HG02588 (cell line): Measurements from ENCODE around the gene ARF3.

Experiments used
- ATAC-seq: cut with Tn5 transposase; IDR thresholded peaks from one replicate; pipeline ENCODE4 v1.9.1; 2021; ENCODE audit warnings: mild to moderate bottlenecking, moderate library complexity; ENCODE audit not compliant: unreplicated experiment

ARF3 gene

DNA sequence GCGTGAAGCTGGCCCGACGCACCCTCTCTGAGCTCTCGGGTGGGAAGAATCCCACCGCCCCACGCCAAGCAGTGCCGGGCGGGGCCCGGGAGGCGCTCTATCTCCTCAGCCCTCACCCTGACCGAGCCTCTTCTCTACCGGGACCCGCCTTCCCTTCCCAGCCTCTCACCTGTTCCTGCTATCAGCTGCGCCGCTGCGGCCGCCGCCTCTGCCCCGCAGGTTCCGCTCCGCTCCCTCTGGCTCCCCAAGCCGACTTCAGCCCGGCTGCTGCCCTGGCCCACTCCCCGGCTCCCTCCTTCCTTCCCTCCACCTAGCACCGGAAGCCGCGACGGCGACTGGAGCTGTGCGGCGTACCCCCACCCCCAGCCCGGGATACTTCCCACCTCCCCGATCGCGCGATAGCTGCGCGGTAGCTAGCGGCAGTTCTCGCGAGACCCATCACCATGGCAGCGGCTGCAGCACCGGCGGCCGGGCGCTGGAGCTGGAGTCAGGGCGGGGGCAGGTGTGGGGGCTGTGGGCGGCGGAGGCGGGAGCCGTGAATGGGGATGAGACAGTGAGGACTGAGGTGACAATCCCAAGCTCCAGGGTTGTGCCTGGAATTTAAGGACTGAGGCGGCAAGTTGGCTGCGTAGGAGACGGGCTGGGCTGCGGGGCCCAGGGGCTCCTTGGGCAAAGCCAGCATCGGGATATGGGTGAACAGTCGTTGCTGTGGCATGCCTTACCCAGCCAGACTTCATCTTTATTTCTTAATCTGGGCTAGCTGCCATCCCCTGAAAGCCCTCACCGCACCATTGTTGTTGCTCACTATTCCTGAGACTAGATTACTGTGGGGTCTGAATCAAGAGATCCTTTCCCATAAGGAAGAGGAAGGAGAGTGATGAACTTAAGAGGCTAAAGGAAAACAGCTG is at the start of gene ARF3:
Gene ARF3, minus strand, starts transcription at position 347 of the 908 bp plus-strand sequence. CDS start 16,392 bp downstream, outside the sequence.
- ATAC-seq = peak; percentile 92

- ATAC-seq = no peak
These were observed 43.1 kb upstream of the ARF3 start for GRCh38 chr12:49000346-49000745.

GRCh38 chr12:48999371-49000131 is 42.3 kb upstream of the ARF3 start, which contains the start of gene DDN:
Gene DDN, minus strand, starts transcription at chr12:48999375. Its CDS starts 88 bp downstream, at chr12:48999287.
- ATAC-seq = no peak

- peak; percentile 20 for ATAC-seq
These were observed 41.4 kb upstream of the ARF3 start for GRCh38 chr12:48998497-48999353.

DNA sequence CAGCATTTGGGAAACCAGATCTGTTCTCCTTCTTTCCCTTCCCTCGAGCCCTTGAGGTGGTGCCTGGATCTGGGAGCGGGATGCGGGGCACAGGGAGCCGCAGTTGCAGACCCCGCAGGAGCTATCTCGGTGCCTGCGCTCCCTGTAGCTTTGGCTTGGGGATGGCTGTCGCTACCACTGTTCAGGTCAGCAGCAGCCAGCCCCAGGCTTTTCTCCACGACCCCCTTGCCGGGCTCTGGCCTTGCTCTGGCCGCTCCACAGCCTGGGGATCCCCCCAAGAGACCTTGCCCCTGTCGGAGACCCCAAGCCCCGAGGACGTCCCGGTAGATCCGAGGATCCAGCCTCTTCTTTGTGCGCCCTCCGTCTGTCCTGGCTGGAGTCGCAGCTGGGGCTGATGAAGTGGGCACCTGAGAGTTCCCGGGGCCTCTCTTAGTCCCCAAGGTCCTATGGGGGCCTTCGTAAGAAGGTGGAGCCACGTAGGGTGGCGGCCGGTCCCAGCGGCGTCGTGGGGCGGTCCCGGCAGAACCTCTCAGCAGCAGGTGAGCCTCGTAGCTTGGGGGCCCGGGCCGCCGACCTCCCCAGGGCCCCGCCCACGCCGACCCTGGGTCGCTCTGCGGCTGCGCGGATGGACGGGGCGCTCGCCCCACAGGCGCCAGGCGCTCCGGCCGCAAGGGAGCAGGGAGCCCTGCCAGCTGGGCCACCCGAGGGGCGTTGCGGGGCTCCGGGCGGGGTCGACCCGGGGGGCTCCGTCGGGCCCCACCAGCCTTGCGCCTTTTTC is 40.6 kb upstream of the ARF3 start:
- ATAC-seq = peak; percentile 39

GRCh38 chr12:48996794-48997718 is 39.8 kb upstream of the ARF3 start:
- ATAC-seq = no peak

GRCh38 chr12:48995086-48995879 is 38.0 kb upstream of the ARF3 start:
- no peak for ATAC-seq

DNA sequence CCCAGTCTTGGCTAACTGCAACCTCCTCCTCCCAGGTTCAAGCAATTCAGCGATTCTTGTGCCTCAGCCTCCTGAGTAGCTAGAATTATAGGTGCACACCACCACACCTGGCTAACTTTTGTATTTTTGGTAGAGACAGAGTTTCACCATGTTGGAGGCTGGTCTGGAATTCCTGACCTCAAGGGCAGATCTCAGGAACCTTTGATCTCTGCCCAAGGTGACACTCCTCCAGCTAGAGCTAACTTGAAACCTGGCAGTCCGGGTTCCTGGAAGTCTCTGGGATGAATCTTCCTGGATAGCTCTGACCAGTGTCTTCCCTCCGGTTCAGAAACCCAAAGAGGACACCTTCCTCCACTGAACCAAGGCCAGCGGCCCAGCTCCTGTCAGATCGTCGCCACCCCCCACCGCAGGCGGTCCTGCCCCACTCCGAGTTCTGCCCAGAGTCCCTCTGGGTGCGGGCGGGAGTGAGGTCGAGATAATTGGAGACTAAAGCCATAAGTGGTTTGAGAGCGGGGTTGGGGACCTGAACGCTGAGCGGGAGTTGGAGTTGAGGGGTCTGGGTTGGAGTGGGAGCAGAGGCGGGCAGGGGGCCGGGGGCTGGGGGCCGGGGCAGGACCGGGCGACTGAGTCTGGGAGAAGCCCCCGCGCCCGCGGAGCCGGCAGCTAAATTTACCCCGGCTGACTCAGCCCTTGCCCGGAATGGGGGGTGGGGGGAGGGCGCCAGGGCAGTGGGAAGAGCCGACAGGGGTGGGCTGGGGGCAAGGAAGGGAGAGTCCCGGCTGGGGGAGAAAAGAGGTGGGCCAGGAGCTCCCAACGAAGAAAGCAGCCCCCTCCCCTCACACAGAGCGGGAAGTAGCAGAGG is 37.2 kb upstream of the ARF3 start:
- no peak for ATAC-seq

DNA sequence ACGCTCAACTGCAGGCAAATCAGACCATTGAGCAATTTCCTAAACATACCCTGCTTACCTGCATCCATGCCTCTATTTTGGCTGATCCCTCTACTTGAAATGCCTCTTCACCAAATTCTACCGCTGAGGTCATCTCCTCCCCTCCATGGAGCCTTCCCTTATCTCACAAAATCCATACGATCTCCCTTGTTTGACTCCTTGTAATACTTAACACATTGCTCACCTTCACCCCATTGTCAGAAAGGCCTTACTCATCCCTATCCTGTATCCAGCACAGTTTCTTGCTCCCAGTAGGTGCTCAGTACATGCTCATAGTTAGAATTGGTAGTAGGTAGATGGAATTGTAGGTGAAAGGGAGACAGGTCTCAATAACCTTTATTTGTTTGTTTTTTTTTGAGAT is 36.5 kb upstream of the ARF3 start:
- no peak for ATAC-seq

GRCh38 chr12:48991247-48992050 is 34.2 kb upstream of the ARF3 start:
- ATAC-seq = no peak

- no peak for ATAC-seq
These were observed 33.3 kb upstream of the ARF3 start for GRCh38 chr12:48990552-48990951.

- no peak for ATAC-seq
These were observed 30.9 kb upstream of the ARF3 start for GRCh38 chr12:48988030-48988649.

DNA sequence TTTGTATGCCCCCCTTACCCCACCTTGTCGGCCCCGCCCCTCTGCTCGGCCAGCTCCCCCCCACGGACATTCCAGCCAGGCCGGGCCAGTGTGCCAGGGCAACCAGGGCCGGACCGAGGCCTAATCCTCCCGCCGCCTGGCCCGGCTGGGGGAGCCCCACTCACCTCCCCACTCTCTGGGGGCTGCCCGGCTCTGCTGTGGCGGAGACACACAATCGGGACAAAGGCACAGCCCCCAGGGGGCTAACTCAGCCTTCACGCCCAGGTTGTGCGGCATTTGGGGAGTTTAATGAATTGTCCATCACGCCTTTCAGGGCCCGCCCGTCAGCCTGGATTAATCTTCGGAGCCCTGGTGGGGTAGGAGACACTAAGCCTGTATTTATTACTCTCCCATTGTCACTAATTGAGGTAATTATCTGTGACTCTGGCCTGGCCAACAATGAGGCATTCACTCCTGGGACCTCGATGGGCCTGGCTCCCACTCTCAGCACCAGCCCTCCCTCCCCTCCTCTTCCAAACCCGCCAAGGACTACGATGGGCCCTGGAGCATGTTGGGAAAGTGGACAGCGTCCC is 29.5 kb upstream of the ARF3 start:
- no peak for ATAC-seq

DNA sequence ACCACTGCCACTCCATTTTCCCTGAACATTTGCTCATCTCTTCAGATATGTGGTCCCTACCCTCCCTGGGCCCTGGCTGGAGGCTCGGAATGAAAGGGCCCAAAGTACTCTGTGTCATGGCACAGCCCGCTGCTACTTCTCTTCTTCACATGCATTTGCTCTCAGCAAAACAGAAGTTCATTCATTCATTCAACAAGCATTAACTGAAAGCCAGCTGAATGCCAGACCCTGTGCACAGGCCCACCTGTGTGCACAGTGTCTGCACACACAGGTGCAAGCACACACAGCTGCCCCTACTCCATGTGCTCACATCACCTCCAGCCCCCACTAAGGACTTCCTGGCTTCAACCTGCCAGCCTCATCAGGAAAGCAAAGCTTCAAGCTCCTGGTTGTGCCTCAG is 28.6 kb upstream of the ARF3 start:
- no peak for ATAC-seq

DNA sequence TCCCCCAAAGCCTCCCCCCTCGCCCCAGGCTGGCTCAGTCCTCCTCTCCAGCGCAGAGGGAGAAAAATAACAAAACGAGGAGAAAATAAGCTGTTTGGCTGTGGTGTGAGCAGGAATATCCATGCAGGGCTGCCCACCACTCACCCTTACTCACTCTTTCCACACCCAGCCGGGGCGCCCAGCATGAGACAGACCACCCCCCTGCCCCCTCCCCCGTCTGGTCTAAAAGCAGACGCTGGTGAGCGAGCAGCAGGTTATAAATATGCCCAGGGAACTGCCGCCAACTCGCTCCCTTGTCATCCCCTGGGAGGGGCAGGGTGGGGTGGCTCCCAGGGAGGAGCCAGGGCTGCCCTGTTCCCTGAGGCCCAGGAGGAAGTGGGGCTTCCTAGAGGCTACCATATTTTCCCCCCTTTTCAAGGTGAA is 28.2 kb upstream of the ARF3 start:
- ATAC-seq = no peak
